Neural progenitor cell (in vitro differentiated cells): ENCODE measurements around the gene TNXB.

Source experiments
- EZH2 ChIP-seq: fragments of 200-600 bp; sonication (generic); IDR thresholded peaks from 2 replicates; pipeline ENCODE4 v1.6.1; 2017; ENCODE audit warnings: antibody characterized with exemption, mild to moderate bottlenecking, moderate library complexity
- EZH2phosphoT487 ChIP-seq: fragments of 200-600 bp; sonication (generic); IDR thresholded peaks from 2 replicates; pipeline ENCODE4 v1.6.1; 2017; ENCODE audit warnings: antibody characterized with exemption
- TF ChIP-seq, protein P1 (sequence below): fragments of 200-600 bp; sonication (generic); IDR thresholded peaks from 2 replicates; pipeline ENCODE4 v1.5.1; 2017; ENCODE audit warnings: antibody characterized with exemption, mild to moderate bottlenecking

- TF ChIP-seq, protein P1, sequence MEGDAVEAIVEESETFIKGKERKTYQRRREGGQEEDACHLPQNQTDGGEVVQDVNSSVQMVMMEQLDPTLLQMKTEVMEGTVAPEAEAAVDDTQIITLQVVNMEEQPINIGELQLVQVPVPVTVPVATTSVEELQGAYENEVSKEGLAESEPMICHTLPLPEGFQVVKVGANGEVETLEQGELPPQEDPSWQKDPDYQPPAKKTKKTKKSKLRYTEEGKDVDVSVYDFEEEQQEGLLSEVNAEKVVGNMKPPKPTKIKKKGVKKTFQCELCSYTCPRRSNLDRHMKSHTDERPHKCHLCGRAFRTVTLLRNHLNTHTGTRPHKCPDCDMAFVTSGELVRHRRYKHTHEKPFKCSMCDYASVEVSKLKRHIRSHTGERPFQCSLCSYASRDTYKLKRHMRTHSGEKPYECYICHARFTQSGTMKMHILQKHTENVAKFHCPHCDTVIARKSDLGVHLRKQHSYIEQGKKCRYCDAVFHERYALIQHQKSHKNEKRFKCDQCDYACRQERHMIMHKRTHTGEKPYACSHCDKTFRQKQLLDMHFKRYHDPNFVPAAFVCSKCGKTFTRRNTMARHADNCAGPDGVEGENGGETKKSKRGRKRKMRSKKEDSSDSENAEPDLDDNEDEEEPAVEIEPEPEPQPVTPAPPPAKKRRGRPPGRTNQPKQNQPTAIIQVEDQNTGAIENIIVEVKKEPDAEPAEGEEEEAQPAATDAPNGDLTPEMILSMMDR, result peak; percentile 13
- no peak for TF ChIP-seq EZH2
- TF ChIP-seq EZH2phosphoT487, result no peak
Observed at GRCh38 chr6:32095338-32096086, 13.6 kb downstream of the TNXB start.
